Thymus (tissue), 11 donors: ENCODE data around the gene SAMD8. TPM values are rescaled to one million over a fixed set of nuclear protein-coding genes. Genes with fewer than 3 reads are reported as not detected.
"Not testable (repeated sequence)": the region's sequence is repeated elsewhere in the genome, so short reads cannot be mapped to it uniquely, and the experiment has no call there.

Experiments
- DNase-seq, 9 donors: peaks; one replicate each; pipeline ENCODE4 v3.0.0-alpha.2; 2013; ENCODE audit warnings: low spot score in 9 of 9, low read depth in 6 of 9, missing footprints in 1 of 9
- H3K27ac ChIP-seq, 2 donors: one replicate each; pipeline ENCODE4 v1.5.1; 2013; ENCODE audit warnings: control low read depth in 1 of 2, low read depth in 1 of 2, low read length in 1 of 2, mild to moderate bottlenecking in 1 of 2, moderate library complexity in 1 of 2
- H3K27me3 ChIP-seq, 2 donors: one replicate each; pipeline ENCODE4 v1.5.1; 2013; ENCODE audit warnings: low read length in 1 of 2; ENCODE audit not compliant: control insufficient read depth in 2 of 2, insufficient read depth in 1 of 2
- H3K36me3 ChIP-seq, 2 donors: one replicate each; pipeline ENCODE4 v1.5.1; 2013; ENCODE audit warnings: low read length in 1 of 2, mild to moderate bottlenecking in 1 of 2, moderate library complexity in 1 of 2; ENCODE audit not compliant: control insufficient read depth in 2 of 2, insufficient read depth in 2 of 2
- H3K4me1 ChIP-seq, 2 donors: one replicate each; pipeline ENCODE4 v1.5.1; 2013; ENCODE audit warnings: low read length in 2 of 2; ENCODE audit not compliant: control insufficient read depth in 2 of 2, insufficient read depth in 2 of 2
- H3K4me3 ChIP-seq, 2 donors: one replicate each; pipeline ENCODE4 v1.5.1; 2013; ENCODE audit warnings: low read length in 2 of 2, control low read depth in 1 of 2, mild to moderate bottlenecking in 1 of 2
- H3K9me3 ChIP-seq, 2 donors: one replicate each; pipeline ENCODE4 v1.5.1; 2013; ENCODE audit warnings: low read length in 1 of 2, mild to moderate bottlenecking in 1 of 2; ENCODE audit not compliant: control insufficient read depth in 2 of 2, insufficient read depth in 1 of 2
- WGBS: extraction: QIAGEN DNeasy Blood & Tissue Kit; methylation state at CpG from one replicate; pipeline ENCODE4 v1.1.7; 2013; 5-methylcytosine and 5-hydroxymethylcytosine counted together
- polyA plus RNA-seq: library from polyadenylated mRNA; stranded (reverse); fragments of 200-250 nt; gene quantifications from one replicate; pipeline ENCODE4 v1.2.3, GENCODE V29; 2013
- total RNA-seq: library from RNA; stranded (reverse); fragments of 120-200 nt; gene quantifications from one replicate; pipeline ENCODE4 v1.2.4, GENCODE V29; 2013
- donor health status: healthy.

The SAMD8 gene
- total and polyA plus RNA-seq, 2 donors: 7.6 to 13.1 TPM

DNA sequence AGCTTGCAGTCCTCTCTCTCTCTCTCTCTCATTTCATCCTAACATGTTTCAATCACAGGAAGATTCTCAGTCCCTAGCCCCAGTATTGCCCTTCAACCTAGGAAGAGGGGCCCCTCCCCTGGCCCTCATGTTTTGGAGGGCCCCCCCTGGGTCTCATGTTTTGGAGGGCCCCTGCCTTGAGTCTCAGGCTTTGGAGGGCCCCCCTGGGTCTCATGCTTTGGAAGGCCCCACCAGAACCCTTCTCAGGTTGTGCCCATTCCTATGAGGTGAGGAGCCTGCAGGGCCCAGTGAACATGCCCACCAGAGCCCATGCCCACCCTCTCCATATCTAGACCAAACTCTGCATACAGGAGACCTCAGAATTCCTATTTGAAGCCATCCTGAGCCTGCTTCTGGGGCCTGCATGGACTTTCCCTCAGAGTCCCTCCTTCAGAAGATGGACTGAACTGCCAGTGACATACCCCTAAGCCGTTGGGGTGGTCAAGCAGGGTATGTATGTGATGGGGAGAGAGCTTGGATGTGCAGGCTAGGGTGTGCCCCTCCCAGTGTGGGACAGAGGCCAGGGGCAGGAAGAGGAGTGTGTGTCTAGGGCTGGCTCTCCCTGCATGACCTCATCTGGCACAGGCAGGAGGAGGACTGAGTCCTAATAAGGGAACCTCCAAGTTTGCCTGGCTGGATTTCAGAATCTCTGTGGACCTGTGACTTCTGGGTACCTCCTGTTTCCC is 91.0 kb downstream of the SAMD8 start:
- H3K27me3 ChIP-seq: no peaks in the 10 kb centered on the region
- no peak for DNase-seq
- H3K9me3 ChIP-seq: no peaks in the 10 kb centered on the region
- no peaks in the 10 kb centered on the region for H3K4me1 ChIP-seq
- WGBS: 89% methylated on average over 1 of the region's 1 CpG
- H3K36me3 ChIP-seq: no peaks in the 10 kb centered on the region
- H3K27ac ChIP-seq: no peak overlapping the region
- H3K4me3 ChIP-seq: no peak overlapping the region

- H3K27me3 ChIP-seq, H3K4me3 ChIP-seq, H3K27ac ChIP-seq, H3K36me3 ChIP-seq, DNase-seq, H3K4me1 ChIP-seq, H3K9me3 ChIP-seq: not testable (repeated sequence)
- WGBS: 94% methylated on average over 11 of the region's 11 CpGs
Observed at GRCh38 chr10:75203046-75203620, 91.7 kb downstream of the SAMD8 start.

GRCh38 chr10:75203724-75204123 is 92.3 kb downstream of the SAMD8 start:
- no peaks in the 10 kb centered on the region for H3K36me3 ChIP-seq
- no peak overlapping the region for H3K27ac ChIP-seq
- DNase-seq: no peak
- H3K4me3 ChIP-seq: no peak overlapping the region
- 97% methylated on average over 5 of the region's 5 CpGs for WGBS
- H3K9me3 ChIP-seq: no peaks in the 10 kb centered on the region
- H3K4me1 ChIP-seq: no peaks in the 10 kb centered on the region
- no peaks in the 10 kb centered on the region for H3K27me3 ChIP-seq

DNA sequence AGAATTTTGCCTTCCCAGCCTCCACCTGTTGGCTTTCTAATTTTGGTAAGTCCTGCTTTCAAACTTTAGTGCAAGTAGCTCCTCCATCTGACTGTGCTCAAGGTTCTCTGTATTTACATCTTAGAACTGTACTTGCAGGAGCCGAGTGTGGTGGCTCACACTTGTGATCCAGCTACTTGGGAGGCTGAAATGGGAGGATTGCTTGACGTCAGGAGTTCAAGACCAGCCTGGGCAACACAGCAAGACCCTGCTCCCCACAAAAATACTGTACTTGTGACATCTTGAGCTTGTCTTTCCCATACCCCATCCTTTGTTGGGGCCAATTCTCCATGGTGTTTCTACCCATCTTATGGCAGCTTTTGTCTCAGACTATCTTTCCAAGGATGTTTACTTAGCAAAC is 94.5 kb downstream of the SAMD8 start:
- no peaks in the 10 kb centered on the region for H3K9me3 ChIP-seq
- no peak overlapping the region for H3K27ac ChIP-seq
- H3K27me3 ChIP-seq: no peaks in the 10 kb centered on the region
- no peaks in the 10 kb centered on the region for H3K36me3 ChIP-seq
- H3K4me1 ChIP-seq: peaks cover 4 to 8% of the 10 kb centered on the region in 2 donors
- no peak overlapping the region for H3K4me3 ChIP-seq
- WGBS: 96% methylated on average over 2 of the region's 2 CpGs
- no peak for DNase-seq

DNA sequence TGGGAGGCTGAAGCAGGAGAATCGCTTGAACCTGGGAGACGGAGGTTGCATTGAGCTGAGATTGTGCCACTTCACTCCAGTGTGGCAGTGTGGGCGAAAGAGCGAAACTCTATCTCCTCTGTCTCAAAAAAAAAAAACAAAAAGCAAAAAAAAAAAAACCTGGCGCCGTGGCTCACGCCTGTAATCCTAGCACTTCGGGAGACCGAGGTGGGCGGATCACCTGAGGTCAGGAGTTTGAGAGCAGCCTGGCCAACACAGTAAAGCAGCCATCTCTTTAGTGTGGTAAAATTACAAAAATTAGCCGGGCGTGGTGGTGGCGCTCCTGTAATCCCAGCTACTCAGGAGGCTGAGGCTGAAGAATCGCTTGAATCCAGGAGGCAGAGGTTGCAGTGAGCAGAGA is 95.2 kb downstream of the SAMD8 start:
- H3K27ac ChIP-seq, H3K9me3 ChIP-seq, H3K36me3 ChIP-seq, DNase-seq, H3K27me3 ChIP-seq, H3K4me3 ChIP-seq: not testable (repeated sequence)
- peaks cover 6 to 12% of the 10 kb centered on the region in 2 donors for H3K4me1 ChIP-seq
- 94% methylated on average over 14 of the region's 14 CpGs for WGBS

GRCh38 chr10:75207079-75207856 is 95.8 kb downstream of the SAMD8 start:
- H3K27ac ChIP-seq: peak overlapping the region in 1 of 2 donors; percentile 38
- H3K36me3 ChIP-seq: peaks cover 0 to 5% of the 10 kb centered on the region in 2 donors
- peaks cover 8 to 16% of the 10 kb centered on the region in 2 donors for H3K4me1 ChIP-seq
- no peak overlapping the region for H3K4me3 ChIP-seq
- H3K9me3 ChIP-seq: no peaks in the 10 kb centered on the region
- no peak for DNase-seq
- H3K27me3 ChIP-seq: no peaks in the 10 kb centered on the region
- 83% methylated on average over 13 of the region's 13 CpGs for whole genome bisulfite sequencing

GRCh38 chr10:75207857-75208144 is 96.3 kb downstream of the SAMD8 start:
- Histone ChIP-seq H3K27me3 (no peaks in the 10 kb centered on the region), H3K4me3 (no peak overlapping the region), H3K27ac (peak overlapping the region in 1 of 2 donors; percentile 38), H3K4me1 (peaks cover 8 to 19% of the 10 kb centered on the region in 2 donors), H3K9me3 (no peaks in the 10 kb centered on the region), H3K36me3 (peaks cover 0 to 10% of the 10 kb centered on the region in 2 donors)
- WGBS: 91% methylated on average over 1 of the region's 1 CpG
- DNase-seq: no peak

- no peak overlapping the region for H3K4me3 ChIP-seq
- H3K27me3 ChIP-seq: no peaks in the 10 kb centered on the region
- WGBS: 94% methylated on average over 4 of the region's 4 CpGs
- H3K9me3 ChIP-seq: no peaks in the 10 kb centered on the region
- peaks cover 8 to 19% of the 10 kb centered on the region in 2 donors for H3K4me1 ChIP-seq
- peak in 1 of 9 donors; percentile 23 for DNase-seq
- H3K27ac ChIP-seq: peak overlapping the region in 1 of 2 donors; percentile 38
- peaks cover 0 to 14% of the 10 kb centered on the region in 2 donors for H3K36me3 ChIP-seq
Observed at GRCh38 chr10:75208181-75208580, 96.7 kb downstream of the SAMD8 start.
